ENCODE results near the gene RAX2.
"Not testable (repeated sequence)": the region's sequence is repeated elsewhere in the genome, so short reads cannot be mapped to it uniquely, and the experiment has no call there.

The RAX2 gene

DNA sequence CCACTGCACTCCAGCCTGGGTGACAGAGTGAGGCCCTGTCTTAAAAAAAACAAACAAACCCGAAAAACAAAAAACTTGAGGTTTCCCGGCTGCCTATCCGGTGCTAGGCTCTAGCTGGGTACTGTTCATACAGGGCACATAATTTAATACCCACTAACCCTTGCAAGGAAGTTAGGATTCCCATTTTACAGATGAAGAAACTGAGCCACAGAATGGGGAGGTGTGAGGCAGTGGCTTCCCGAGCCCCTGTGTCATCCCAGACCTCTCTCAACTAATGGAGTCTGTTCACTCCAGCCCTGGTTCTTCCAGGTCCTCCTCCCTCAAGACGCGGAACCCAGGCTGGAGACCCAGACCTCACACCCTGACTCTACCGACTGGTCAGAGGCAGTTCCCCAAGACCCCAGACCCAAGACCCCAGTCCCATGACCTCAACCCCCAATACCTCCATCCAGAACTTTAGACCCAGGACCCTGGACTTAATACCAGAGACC, 11.1 kb downstream of the RAX2 start:
- DNase-seq (ENCODE audit: low read depth): no peak

- DNase-seq (ENCODE audit: low read depth): no peak
Measured at GRCh38 chr19:3759482-3760254, 12.4 kb downstream of the RAX2 start.

- not testable (repeated sequence) for DNase-seq (ENCODE audit: low read depth)
Measured at GRCh38 chr19:3758297-3758696, 13.7 kb downstream of the RAX2 start.

- not testable (repeated sequence) for DNase-seq (ENCODE audit: low read depth)
Measured at GRCh38 chr19:3757705-3758104, 14.3 kb downstream of the RAX2 start.

DNA sequence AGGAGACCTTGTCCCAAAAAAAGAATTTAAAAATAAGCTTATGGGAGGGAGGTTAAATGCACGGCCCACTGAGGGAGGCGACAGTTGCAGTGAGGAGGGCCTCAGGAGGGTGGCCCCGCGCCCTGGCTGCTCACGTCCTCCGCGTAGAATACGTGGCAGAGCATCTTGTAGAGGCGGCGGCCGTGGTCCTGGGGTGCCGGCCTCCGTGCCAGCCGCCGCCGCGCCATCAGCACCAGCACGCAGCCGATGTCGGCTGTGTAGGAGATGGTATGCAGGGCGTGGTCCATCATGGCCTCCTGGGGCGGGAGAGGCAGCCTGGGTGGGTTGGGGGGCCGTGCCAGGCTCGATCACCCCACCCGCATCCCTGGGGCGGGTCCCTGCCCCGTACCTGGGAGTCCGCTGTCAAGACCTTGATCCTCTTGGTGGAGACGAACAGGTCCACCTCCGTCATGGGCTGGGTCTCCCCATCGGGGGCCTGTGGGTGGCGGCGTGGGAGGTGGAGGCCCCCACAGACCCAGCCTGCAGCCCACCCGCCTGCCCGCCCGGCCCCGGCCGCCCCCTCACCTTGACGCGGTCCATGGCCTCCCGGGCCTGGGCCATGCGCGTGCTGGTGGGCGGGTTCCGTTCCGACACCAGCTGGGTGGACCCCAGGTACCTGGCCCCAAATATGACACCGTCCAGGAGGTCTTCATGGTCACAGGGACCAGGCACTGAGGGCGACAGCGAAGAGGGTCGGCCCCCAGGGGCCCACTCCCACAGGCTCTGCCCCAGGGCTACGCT, 18.2 kb downstream of the RAX2 start:
- DNase-seq (ENCODE audit: low read depth): no peak

GRCh38 chr19:3752492-3752891, 19.5 kb downstream of the RAX2 start:
- DNase-seq (ENCODE audit: low read depth): no peak

- no peak for DNase-seq (ENCODE audit: low read depth)
Measured at GRCh38 chr19:3751236-3751635, 20.8 kb downstream of the RAX2 start.

GRCh38 chr19:3750211-3750610, 21.8 kb downstream of the RAX2 start:
- no peak for DNase-seq (ENCODE audit: low read depth)

DNA sequence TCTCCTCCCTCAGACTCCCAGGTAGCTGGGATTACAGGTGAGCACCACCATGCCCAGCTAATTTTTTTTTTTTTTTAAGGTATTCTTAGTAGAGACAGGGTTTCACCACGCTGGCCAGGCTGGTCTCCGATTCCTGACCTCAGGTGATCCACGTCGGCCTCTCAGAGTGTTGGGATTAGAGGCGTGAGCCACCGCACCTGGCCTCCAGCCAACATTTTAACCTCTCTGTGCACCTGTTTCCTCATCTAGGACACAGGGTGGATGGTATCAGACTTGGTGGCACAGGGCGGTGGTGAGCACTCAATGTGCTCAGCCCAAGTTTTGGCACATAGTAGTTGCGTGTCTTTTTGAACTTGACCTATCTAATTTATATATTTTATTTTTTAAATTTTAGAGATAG, 23.1 kb downstream of the RAX2 start:
- no peak for DNase-seq (ENCODE audit: low read depth)

DNA sequence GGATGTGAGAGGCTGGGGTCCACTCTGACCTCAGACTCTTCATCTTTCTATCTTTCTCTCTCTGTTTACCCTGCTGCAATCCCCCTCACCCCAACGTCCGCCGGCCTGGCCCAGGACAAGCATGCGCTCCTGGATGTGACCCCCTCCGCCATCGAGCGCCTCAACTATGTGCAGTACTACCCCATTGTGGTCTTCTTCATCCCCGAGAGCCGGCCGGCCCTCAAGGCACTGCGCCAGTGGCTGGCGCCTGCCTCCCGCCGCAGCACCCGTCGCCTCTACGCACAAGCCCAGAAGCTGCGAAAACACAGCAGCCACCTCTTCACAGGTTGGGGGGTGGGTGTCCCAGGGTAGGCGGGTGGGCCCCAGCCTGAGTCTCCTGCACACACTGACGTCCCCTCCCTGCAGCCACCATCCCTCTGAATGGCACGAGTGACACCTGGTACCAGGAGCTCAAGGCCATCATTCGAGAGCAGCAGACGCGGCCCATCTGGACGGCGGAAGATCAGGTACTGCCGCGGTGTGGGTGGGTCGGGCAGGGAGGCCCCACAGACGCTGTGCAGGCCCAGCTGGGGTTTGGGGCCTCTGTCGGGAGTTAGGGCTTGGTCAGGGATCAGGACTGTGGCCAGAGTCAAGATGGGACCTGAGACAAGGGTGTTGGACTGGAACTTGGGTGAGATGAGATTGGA, 25.5 kb downstream of the RAX2 start:
- DNase-seq (ENCODE audit: low read depth): no peak

- DNase-seq (ENCODE audit: low read depth): no peak
Measured at GRCh38 chr19:3745363-3746045, 26.5 kb downstream of the RAX2 start.

DNA sequence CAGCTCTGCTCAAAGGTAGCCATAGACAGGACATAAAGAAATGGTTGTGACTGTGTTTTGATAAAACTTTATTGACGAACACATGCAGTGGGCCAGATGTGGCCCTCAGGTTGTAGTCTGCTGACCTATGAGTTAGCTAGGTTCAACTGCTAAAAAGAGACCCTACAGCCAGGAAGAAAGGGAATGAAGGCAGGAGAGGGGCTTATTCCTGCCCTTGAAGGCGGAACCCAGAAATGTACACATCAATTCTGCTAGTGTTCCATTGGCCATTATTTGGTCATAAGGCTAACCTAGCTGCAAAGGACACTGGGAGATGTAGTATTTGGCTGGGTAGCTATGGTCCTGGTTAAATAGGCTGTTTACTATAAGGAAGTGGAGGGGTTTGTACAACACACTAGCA, 28.5 kb downstream of the RAX2 start:
- DNase-seq (ENCODE audit: low read depth): no peak

- DNase-seq (ENCODE audit: low read depth): no peak
Measured at GRCh38 chr19:3740431-3740830, 31.6 kb downstream of the RAX2 start.

DNA sequence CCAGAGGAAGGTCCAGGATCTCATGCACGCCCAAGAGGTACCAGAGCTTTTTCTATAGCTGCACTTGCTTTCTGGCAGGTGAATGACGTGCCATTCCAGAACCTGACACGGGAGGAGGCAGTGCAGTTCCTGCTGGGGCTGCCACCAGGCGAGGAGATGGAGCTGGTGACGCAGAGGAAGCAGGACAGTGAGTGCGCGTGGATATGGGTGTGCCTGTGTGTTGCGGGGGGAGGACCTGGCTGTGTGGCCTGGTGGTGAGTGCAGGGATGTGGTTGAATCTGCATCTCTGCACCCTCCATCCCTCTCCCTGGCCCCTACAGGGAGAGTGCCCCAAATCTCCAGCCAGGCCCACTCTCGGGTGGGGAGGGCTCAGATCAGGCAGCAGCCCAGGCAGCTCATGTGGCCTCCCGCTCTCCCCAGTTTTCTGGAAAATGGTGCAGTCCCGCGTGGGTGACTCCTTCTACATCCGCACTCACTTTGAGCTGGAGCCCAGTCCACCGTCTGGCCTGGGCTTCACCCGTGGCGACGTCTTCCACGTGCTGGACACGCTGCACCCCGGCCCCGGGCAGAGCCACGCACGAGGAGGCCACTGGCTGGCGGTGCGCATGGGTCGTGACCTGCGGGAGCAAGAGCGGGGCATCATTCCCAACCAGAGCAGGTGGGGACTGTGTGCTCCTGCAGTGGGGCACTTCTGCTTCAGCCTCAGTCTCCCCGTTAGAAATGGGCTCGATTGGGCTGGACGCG, 33.4 kb downstream of the RAX2 start:
- DNase-seq (ENCODE audit: low read depth): no peak

GRCh38 chr19:3737487-3738205, 34.4 kb downstream of the RAX2 start:
- no peak for DNase-seq (ENCODE audit: low read depth)

DNA sequence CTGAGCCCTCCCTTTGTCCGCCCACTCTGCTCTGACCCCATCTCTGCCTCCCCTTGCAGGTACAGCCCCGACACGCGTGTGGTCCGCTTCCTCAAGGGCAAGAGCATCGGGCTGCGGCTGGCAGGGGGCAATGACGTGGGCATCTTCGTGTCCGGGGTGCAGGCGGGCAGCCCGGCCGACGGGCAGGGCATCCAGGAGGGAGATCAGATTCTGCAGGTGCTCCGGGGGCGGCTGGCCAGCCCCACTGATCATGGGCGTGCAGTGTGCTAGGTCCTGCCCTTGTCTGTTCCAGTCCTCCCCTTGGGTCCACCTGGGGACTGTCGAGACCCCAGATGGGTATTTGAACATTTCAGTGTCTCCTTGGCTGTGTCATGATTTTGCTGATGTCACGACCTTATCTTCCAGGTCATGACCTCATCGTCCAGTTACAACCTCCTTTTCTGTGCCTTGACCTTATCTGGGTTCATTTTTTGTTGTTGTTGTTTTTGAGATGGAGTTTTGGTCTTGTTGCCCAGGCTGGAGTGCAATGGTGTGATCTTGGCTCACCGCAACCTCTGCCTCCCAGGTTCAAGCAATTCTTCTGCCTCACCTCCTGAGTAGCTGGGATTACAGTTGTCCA, 35.8 kb downstream of the RAX2 start:
- DNase-seq (ENCODE audit: low read depth): no peak

GRCh38 chr19:3734310-3734600, 37.8 kb downstream of the RAX2 start:
- no peak for DNase-seq (ENCODE audit: low read depth)

DNA sequence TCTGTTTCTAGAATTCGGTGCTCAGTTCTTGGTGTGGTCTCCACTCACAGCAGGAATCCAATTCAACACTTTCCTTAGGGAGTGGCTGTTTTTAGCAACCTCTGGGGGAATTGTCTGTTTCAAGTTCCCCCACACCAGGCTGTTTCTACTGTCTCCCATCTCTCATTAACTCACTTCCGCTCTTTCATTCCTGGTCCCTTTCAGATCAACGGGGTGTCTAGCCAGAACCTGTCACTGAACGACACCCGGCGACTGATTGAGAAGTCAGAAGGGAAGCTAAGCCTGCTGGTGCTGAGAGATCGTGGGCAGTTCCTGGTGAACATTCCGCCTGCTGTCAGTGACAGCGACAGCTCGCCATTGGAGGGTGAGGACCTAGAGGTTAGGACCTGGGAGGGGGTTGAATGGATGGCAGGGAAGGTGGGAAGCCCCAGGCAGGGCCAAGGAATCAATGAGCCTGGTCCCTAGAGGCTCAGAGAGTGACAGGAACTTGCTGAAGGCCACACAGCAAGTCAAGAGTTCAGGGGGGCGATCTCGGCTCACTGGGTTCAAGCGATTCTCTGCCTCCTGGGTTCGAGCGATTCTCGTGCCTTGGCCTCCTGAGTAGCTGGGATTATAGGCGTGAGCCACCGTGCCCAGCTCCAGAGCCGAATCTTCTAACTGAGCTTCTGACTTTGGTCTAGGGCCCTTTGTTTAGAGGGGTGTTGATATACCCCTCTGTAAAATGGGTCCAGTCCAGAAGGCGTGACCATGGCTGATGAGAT, 38.3 kb downstream of the RAX2 start:
- DNase-seq (ENCODE audit: low read depth): no peak

DNA sequence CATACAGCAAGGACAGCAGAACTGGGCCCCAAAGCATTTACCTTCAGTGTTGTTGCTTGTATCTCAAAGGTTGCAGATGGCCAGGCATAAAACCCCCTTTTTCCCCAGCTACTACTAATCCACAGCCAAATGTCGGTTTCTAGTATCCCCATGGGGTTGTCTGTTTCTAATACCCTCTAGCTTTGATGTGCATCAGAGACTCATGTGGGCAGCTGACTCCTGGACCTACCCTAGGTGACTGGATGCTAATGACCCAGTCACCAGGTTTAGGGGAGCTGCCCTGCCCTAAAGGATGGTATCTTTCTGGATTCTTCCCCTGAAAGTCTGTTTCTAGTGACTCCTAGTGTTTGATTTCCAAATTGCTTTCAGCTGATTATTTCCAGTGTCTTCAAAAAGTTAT, 39.9 kb downstream of the RAX2 start:
- no peak for DNase-seq (ENCODE audit: low read depth)

DNA sequence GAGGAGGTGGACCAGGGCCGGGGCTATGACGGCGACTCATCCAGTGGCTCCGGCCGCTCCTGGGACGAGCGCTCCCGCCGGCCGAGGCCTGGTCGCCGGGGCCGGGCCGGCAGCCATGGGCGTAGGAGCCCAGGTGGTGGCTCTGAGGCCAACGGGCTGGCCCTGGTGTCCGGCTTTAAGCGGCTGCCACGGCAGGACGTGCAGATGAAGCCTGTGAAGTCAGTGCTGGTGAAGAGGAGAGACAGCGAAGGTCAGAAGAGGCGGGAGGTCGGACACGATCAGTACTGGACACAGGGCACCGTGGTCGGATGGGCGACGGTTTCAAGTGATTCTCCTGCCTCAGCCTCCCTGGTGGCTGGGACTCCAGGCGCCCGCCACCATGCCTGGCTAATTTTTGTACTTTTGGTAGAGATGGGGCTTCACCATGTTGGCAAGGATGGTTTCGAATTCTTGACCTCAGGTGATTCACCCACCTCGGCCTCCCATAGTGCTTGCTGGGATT, 41.5 kb downstream of the RAX2 start:
- no peak for DNase-seq (ENCODE audit: low read depth)
